Mesodermal cell (in vitro differentiated cells): ENCODE measurements around the gene KAT6B.

Experiments
- H3K27ac ChIP-seq: 2 replicates; pipeline ENCODE4 v1.7.0; 2013; ENCODE audit warnings: mild to moderate bottlenecking, low read depth, low read length, moderate library complexity; ENCODE audit not compliant: severe bottlenecking
- H3K36me3 ChIP-seq: 2 replicates; pipeline ENCODE4 v1.7.1; 2013; ENCODE audit warnings: mild to moderate bottlenecking, low read length, moderate library complexity; ENCODE audit not compliant: control insufficient read depth, insufficient read depth
- H3K4me1 ChIP-seq: one replicate; pipeline ENCODE4 v1.7.1; 2013; ENCODE audit warnings: mild to moderate bottlenecking, low read length; ENCODE audit not compliant: insufficient read depth, control insufficient read depth, poor library complexity, severe bottlenecking
- H3K4me3 ChIP-seq: 2 replicates; pipeline ENCODE4 v1.7.0; 2013; ENCODE audit warnings: low read length, control low read depth, mild to moderate bottlenecking; ENCODE audit not compliant: insufficient read depth, poor library complexity, severe bottlenecking; ENCODE audit errors: extremely low read depth
- H3K9me3 ChIP-seq: 2 replicates; pipeline ENCODE4 v1.7.1; 2013; ENCODE audit warnings: mild to moderate bottlenecking, low read length, moderate library complexity; ENCODE audit not compliant: control insufficient read depth
- WGBS, 2 experiments: methylation state at CpG; one replicate each; pipeline ENCODE4 v1.1.5; 2013; ENCODE audit warnings: missing lambda C conversion rate in 2 of 2; ENCODE audit not compliant: insufficient coverage in 2 of 2; 5-methylcytosine and 5-hydroxymethylcytosine counted together

The KAT6B gene

DNA sequence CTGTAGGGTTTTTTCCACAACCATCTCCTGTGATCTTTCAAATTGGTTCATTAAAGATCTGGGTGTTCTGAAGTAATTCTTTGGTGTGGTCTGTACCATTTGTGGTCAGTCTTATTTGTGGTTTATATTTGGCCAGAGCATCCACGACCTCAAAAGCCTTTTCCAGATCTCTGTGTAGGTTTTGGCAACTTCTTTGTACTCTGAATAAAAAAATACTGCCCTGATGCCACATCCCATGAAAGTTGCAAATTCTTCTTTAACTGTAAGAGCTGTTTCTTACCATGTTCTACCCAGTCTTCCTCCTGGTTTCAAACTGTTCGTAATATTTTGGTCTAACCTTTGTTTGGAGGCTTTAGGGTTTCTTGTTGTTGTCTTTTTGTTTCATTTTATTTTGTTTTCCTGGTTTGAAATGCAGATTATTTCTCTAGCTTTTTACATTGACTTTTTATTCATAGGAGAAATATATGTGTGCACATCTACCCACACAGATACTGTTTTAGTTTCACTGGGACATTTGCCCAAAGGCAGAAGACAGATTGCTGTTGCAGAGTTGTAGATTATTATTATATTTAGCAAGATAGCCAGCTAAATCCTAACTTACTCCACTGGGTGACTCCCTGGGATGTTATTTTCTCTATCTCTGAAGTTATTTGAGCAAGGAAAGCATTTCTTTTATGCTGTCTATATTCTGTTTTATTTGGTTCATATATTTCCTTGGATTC lies 161.8 kb downstream of the KAT6B start:
- Histone ChIP-seq H3K9me3 (no peaks in the 10 kb centered on the region), H3K4me3 (no peak overlapping the region), H3K36me3 (no peaks in the 10 kb centered on the region), H3K4me1 (no peaks in the 10 kb centered on the region), H3K27ac (no peak overlapping the region)
- WGBS, 2 experiments, result 63% methylated on average over 1 of the region's 2 CpGs; no CpG with 5 or more reads in 1 of the 2 experiments

GRCh38 chr10:74988832-74989561 lies 162.6 kb downstream of the KAT6B start:
- no peaks in the 10 kb centered on the region for H3K4me1 ChIP-seq
- H3K4me3 ChIP-seq, result no peak overlapping the region
- H3K9me3 ChIP-seq, result no peaks in the 10 kb centered on the region
- 100% methylated on average over 1 to 2 of the region's 5 CpGs for WGBS, 2 experiments
- H3K27ac ChIP-seq, result no peak overlapping the region
- H3K36me3 ChIP-seq, result no peaks in the 10 kb centered on the region

DNA sequence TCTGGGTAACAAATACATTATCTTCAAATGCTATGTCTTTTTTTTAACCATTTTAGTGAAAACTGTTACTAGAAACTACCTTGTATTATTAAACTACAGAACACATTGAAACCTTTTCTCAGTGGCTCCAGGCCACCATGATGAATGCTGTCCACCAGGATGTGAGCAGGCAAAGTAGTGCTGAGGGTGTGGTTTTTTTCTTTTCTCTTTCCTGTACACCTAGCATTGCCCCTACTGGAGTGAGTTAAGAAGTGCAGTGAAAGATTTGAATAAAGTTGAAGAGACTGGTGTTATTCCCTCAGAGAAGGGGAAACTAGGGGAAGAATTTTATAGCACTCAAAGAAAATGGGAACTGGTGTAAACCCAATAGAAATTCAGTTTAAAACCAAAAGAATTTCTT lies 165.0 kb downstream of the KAT6B start:
- Histone ChIP-seq H3K27ac (no peak overlapping the region), H3K4me1 (no peaks in the 10 kb centered on the region), H3K36me3 (peaks cover 7% of the 10 kb centered on the region), H3K9me3 (no peaks in the 10 kb centered on the region), H3K4me3 (no peak overlapping the region)

DNA sequence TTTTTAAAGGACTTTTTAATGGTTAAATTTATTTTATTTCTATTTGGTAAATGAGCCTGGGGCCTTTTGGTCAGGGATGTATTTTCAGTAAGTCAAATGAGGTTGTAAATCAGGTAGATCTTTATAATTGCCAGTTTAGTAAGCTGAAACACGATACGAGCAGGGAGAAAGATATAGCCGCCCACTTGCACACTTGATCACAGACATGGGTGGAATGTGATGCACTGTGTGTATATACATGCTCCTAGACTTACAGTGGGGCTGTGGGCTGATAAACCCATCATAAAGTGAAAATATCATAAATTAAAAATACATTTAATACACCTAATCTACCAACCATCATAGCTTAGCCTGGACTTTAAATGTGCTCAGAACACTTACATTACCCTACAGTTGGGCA lies 165.7 kb downstream of the KAT6B start:
- WGBS, 2 experiments, result 100% methylated on average over 3 of the region's 3 CpGs; no CpG with 5 or more reads in 1 of the 2 experiments

DNA sequence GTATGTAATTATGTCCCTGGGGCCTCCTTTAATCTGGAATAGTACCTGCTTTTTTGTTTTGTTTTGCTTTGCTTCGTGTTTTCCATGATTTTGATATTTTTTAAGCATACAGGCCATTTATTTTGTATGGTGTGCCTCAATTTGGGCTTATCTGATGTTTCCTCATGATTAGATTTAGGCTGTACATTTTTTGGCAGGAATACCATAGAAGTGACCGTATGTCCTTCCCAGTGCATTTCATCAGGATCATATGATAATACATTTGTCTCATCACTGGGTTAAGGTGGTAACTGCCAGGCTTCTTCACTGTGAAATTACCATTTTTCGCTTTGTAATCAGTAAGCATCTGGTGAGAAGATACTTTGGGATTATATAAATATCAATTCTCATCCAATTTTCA lies 167.2 kb downstream of the KAT6B start:
- no peak overlapping the region for H3K27ac ChIP-seq
- no peak overlapping the region for H3K4me3 ChIP-seq
- H3K9me3 ChIP-seq, result no peaks in the 10 kb centered on the region
- peaks cover 10% of the 10 kb centered on the region for H3K36me3 ChIP-seq
- WGBS, 2 experiments, result 57% methylated on average over 1 of the region's 3 CpGs; no CpG with 5 or more reads in 1 of the 2 experiments
- no peaks in the 10 kb centered on the region for H3K4me1 ChIP-seq

More for the DNA sequence above, 165.7 kb downstream of the KAT6B start:
- Histone ChIP-seq H3K4me3 (no peak overlapping the region), H3K36me3 (peaks cover 7% of the 10 kb centered on the region), H3K27ac (no peak overlapping the region), H3K4me1 (no peaks in the 10 kb centered on the region), H3K9me3 (no peaks in the 10 kb centered on the region)

DNA sequence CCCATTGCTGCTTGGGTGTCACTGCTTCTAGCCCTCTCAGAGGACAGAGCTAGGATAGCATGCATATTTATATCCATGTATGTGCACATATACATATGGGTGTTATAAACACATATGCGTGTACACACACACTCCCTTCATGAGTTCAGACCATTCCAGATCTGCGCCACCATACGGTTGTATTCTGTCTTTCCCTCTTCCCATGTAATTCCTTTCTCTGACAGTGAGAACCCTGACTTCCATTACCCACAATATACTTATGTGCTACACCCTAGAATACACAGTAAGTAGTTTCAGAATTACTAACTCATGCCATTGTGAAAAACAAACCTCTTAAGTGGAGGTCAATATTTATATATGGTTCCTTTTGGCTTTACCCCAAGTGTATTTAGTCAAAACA lies 168.5 kb downstream of the KAT6B start:
- H3K4me3 ChIP-seq, result no peak overlapping the region
- peaks cover 10% of the 10 kb centered on the region for H3K36me3 ChIP-seq
- H3K9me3 ChIP-seq, result no peaks in the 10 kb centered on the region
- WGBS, 2 experiments, result 100% methylated on average over 2 to 3 of the region's 3 CpGs
- H3K27ac ChIP-seq, result no peak overlapping the region
- no peaks in the 10 kb centered on the region for H3K4me1 ChIP-seq

DNA sequence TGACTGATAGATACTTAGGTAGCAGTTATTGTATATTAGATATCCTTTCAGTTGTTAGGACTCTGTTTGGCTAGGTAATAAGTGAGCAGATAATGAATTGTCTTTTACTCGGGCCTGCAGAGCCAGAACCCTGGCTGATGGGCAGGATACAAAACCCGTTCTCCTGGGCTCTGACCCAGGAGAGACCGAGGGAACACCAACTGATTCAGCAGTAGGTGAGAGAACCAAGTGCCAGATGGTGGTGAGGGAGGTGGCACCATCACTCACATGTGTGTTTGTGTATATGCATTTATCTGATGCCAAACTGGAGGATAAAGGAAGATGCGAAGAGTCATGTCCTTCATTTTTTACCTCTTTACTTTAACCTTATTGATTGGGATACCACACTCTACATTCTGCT lies 169.4 kb downstream of the KAT6B start:
- no peak overlapping the region for H3K27ac ChIP-seq
- H3K9me3 ChIP-seq, result no peaks in the 10 kb centered on the region
- 88 to 97% methylated on average over 3 of the region's 4 CpGs for WGBS, 2 experiments
- H3K36me3 ChIP-seq, result peaks cover 10% of the 10 kb centered on the region
- no peaks in the 10 kb centered on the region for H3K4me1 ChIP-seq
- H3K4me3 ChIP-seq, result no peak overlapping the region

- H3K36me3 ChIP-seq, result peaks cover 10% of the 10 kb centered on the region
These were observed 170.8 kb downstream of the KAT6B start for GRCh38 chr10:74997163-74997562.

DNA sequence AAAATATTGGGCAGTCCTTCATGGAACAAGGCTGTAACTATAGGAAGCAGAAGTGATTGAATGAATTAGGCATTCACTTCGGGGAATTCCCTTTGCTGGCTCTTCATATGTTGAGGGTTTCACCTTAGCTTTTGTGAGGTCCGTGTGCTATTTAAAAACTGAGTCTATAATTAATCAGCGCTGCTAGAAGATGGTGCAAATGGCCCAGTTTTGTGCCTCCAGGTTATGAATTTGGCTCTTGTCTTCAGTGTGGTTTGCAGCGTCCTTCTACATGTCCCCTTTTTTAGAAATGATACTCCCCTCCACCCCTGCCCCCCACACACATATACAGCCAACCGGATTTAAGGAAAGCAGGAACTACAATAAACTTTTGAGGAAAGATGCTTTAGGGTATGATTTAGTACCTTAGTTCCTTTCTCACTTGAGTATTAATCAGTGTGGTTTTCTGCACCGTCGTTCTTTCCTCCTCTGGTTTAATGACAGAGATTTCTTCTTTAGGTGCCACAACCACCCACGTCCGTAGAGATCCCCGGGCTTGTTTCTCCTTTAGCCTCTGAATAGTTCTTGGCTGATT lies 174.4 kb downstream of the KAT6B start:
- WGBS, 2 experiments, result 91 to 92% methylated on average over 3 to 7 of the region's 10 CpGs
- Histone ChIP-seq H3K4me3 (no peak overlapping the region), H3K4me1 (no peaks in the 10 kb centered on the region), H3K36me3 (peaks cover 7% of the 10 kb centered on the region), H3K27ac (no peak overlapping the region), H3K9me3 (no peaks in the 10 kb centered on the region)

More at GRCh38 chr10:74997163-74997562, 170.8 kb downstream of the KAT6B start:
- Histone ChIP-seq H3K9me3 (no peaks in the 10 kb centered on the region), H3K4me3 (no peak overlapping the region), H3K27ac (no peak overlapping the region), H3K4me1 (no peaks in the 10 kb centered on the region)
- 88 to 90% methylated on average over 1 of the region's 4 CpGs for WGBS, 2 experiments

GRCh38 chr10:75001715-75002350 lies 175.4 kb downstream of the KAT6B start:
- H3K4me3 ChIP-seq, result no peak overlapping the region
- peaks cover 3% of the 10 kb centered on the region for H3K36me3 ChIP-seq
- no peaks in the 10 kb centered on the region for H3K9me3 ChIP-seq
- 90 to 100% methylated on average over 2 to 3 of the region's 5 CpGs for WGBS, 2 experiments
- H3K27ac ChIP-seq, result no peak overlapping the region
- no peaks in the 10 kb centered on the region for H3K4me1 ChIP-seq
